KMS-11 (cell line): Measurements from ENCODE around the gene ANKRD55.
A peak's percentile ranks its signal among the peaks of the same experiment; 100 is the strongest.

Experiments
- H2AFZ ChIP-seq: fragments of 200-600 bp; sonication (generic); 2 replicates; pipeline ENCODE4 v1.6.1; 2016; ENCODE audit warnings: antibody characterized with exemption, mixed run types, low read depth
- H3K27ac ChIP-seq: fragments of 200-600 bp; sonication (generic); 2 replicates; pipeline ENCODE4 v1.6.1; 2016; ENCODE audit warnings: mild to moderate bottlenecking, mixed run types
- H3K27me3 ChIP-seq: fragments of 200-600 bp; sonication (generic); 2 replicates; pipeline ENCODE4 v1.6.1; 2017; ENCODE audit warnings: mild to moderate bottlenecking, low read depth, mixed run types, moderate library complexity; ENCODE audit not compliant: insufficient read depth
- H3K36me3 ChIP-seq: fragments of 200-600 bp; sonication (generic); 2 replicates; pipeline ENCODE4 v1.6.1; 2017; ENCODE audit warnings: mild to moderate bottlenecking, mixed run types; ENCODE audit not compliant: insufficient read depth
- H3K4me1 ChIP-seq: fragments of 200-600 bp; sonication (generic); 2 replicates; pipeline ENCODE4 v1.6.1; 2016; ENCODE audit warnings: mild to moderate bottlenecking, low read depth, mixed run types; ENCODE audit not compliant: poor library complexity, severe bottlenecking
- H3K4me2 ChIP-seq: fragments of 200-600 bp; sonication (generic); 2 replicates; pipeline ENCODE4 v1.7.0; 2016; ENCODE audit warnings: mild to moderate bottlenecking, mixed run types
- H3K4me3 ChIP-seq: fragments of 200-600 bp; sonication (generic); IDR thresholded peaks from 2 replicates; pipeline ENCODE4 v1.6.1; 2017; ENCODE audit warnings: low read depth, low read length, mixed read lengths; ENCODE audit not compliant: insufficient read depth
- H3K79me2 ChIP-seq: fragments of 200-600 bp; sonication (generic); 2 replicates; pipeline ENCODE4 v1.6.1; 2016; ENCODE audit warnings: low read depth, mixed run types; ENCODE audit not compliant: insufficient read depth
- H3K9ac ChIP-seq: fragments of 200-600 bp; sonication (generic); 2 replicates; pipeline ENCODE4 v1.6.1; 2016; ENCODE audit warnings: mild to moderate bottlenecking, mixed run types
- H4K20me1 ChIP-seq: fragments of 200-600 bp; sonication (generic); 2 replicates; pipeline ENCODE4 v1.6.1; 2016; ENCODE audit warnings: mild to moderate bottlenecking, mixed run types; ENCODE audit not compliant: insufficient read depth
- CTCF ChIP-seq: fragments of 200-600 bp; sonication (generic); conservative IDR thresholded peaks from 2 replicates; pipeline ENCODE4 v1.6.1; 2017; ENCODE audit warnings: low read depth, mild to moderate bottlenecking, antibody characterized with exemption, low read length, moderate library complexity, mixed read lengths

The ANKRD55 gene

GRCh38 chr5:56140073-56140472 lies 93.1 kb downstream of the ANKRD55 start:
- TF ChIP-seq CTCF: no peak
- H3K27ac ChIP-seq: peak overlapping the region; percentile 96; the same call in 1 of the 2 replicates
- no peaks in the 10 kb centered on the region for H3K36me3 ChIP-seq
- H3K4me2 ChIP-seq: no peak overlapping the region
- no peaks in the 10 kb centered on the region for H4K20me1 ChIP-seq
- no peaks in the 10 kb centered on the region for H3K79me2 ChIP-seq
- no peak overlapping the region for H2AFZ ChIP-seq
- H3K27me3 ChIP-seq: no peaks in the 10 kb centered on the region
- H3K4me1 ChIP-seq: peaks cover 79% of the 10 kb centered on the region
- H3K4me3 ChIP-seq: no peak overlapping the region
- no peak overlapping the region for H3K9ac ChIP-seq

GRCh38 chr5:56130664-56131063 lies 102.5 kb downstream of the ANKRD55 start:
- Histone ChIP-seq H3K79me2 (no peaks in the 10 kb centered on the region), H3K36me3 (no peaks in the 10 kb centered on the region), H3K4me1 (peaks cover 14% of the 10 kb centered on the region), H3K27me3 (no peaks in the 10 kb centered on the region), H3K9ac (no peak overlapping the region), H3K4me3 (no peak overlapping the region), H4K20me1 (no peaks in the 10 kb centered on the region), H3K27ac (no peak overlapping the region), H2AFZ (no peak overlapping the region), H3K4me2 (no peak overlapping the region)
- no peak for TF ChIP-seq CTCF

GRCh38 chr5:56129288-56129687 lies 103.8 kb downstream of the ANKRD55 start:
- no peak for TF ChIP-seq CTCF
- H3K27ac ChIP-seq: no peak overlapping the region
- H3K4me3 ChIP-seq: no peak overlapping the region
- no peak overlapping the region for H3K9ac ChIP-seq
- no peak overlapping the region for H3K4me2 ChIP-seq
- H3K4me1 ChIP-seq: peaks cover 21% of the 10 kb centered on the region
- H2AFZ ChIP-seq: no peak overlapping the region
- no peaks in the 10 kb centered on the region for H3K36me3 ChIP-seq
- no peaks in the 10 kb centered on the region for H3K27me3 ChIP-seq
- H3K79me2 ChIP-seq: no peaks in the 10 kb centered on the region
- no peaks in the 10 kb centered on the region for H4K20me1 ChIP-seq

- Histone ChIP-seq H3K79me2 (no peaks in the 10 kb centered on the region), H3K4me3 (no peak overlapping the region), H3K27me3 (no peaks in the 10 kb centered on the region), H3K4me1 (peaks cover 24% of the 10 kb centered on the region), H2AFZ (peak overlapping the region; percentile 11; the same call in 1 of the 2 replicates), H3K9ac (no peak overlapping the region), H3K27ac (no peak overlapping the region), H3K36me3 (no peaks in the 10 kb centered on the region), H3K4me2 (peak overlapping the region; percentile 5; the same call in 1 of the 2 replicates), H4K20me1 (no peaks in the 10 kb centered on the region)
- TF ChIP-seq CTCF: no peak
Observed at GRCh38 chr5:56128113-56128512, 105.0 kb downstream of the ANKRD55 start.
